ENCODE results near the gene ZNF33A. TPM values are rescaled to one million over a fixed set of nuclear protein-coding genes. Genes with fewer than 3 reads are reported as not detected.
"Not testable (repeated sequence)": the region's sequence is repeated elsewhere in the genome, so short reads cannot be mapped to it uniquely, and the experiment has no call there.

The ZNF33A gene
- total and polyA plus RNA-seq, 4 donors = 9.4 to 63.4 (median 18.0) TPM

- not testable (repeated sequence) for H3K4me1 ChIP-seq (ENCODE audit: control insufficient read depth in 5 of 5, insufficient read depth in 5 of 5, low read length in 5 of 5); ATAC-seq (ENCODE audit: insufficient read depth, low FRiP score); H3K27ac ChIP-seq (ENCODE audit: low read depth in 1 of 2, low read length in 1 of 2); H3K9me3 ChIP-seq (ENCODE audit: control insufficient read depth in 4 of 4, insufficient read depth in 3 of 4, low read length in 3 of 4); H3K9ac ChIP-seq (ENCODE audit: insufficient read depth in 1 of 2, low read length in 2 of 2); H3K27me3 ChIP-seq (ENCODE audit: control insufficient read depth in 3 of 3, insufficient read depth in 3 of 3, low read length in 2 of 3); DNase-seq; H3K36me3 ChIP-seq (ENCODE audit: control insufficient read depth in 4 of 4, insufficient read depth in 4 of 4, low read length in 4 of 4); H3K4me3 ChIP-seq
- WGBS, 2 donors = 78 to 85% methylated on average over 1 of the region's 1 CpG
These were observed 59.2 kb downstream of the ZNF33A start for GRCh38 chr10:38069663-38070062.

- Histone ChIP-seq H3K9ac (ENCODE audit: insufficient read depth in 1 of 2, low read length in 2 of 2) (no peak overlapping the region), H3K36me3 (ENCODE audit: control insufficient read depth in 4 of 4, insufficient read depth in 4 of 4, low read length in 4 of 4) (no peaks in the 10 kb centered on the region), H3K27me3 (ENCODE audit: control insufficient read depth in 3 of 3, insufficient read depth in 3 of 3, low read length in 2 of 3) (no peaks in the 10 kb centered on the region), H3K4me3 (no peak overlapping the region), H3K4me1 (ENCODE audit: control insufficient read depth in 5 of 5, insufficient read depth in 5 of 5, low read length in 5 of 5) (no peaks in the 10 kb centered on the region), H3K27ac (ENCODE audit: low read depth in 1 of 2, low read length in 1 of 2) (no peak overlapping the region), H3K9me3 (ENCODE audit: control insufficient read depth in 4 of 4, insufficient read depth in 3 of 4, low read length in 3 of 4) (no peaks in the 10 kb centered on the region)
- TF ChIP-seq CTCF (IDR thresholded peaks at IDR 0.05; ENCODE audit: control extremely low read depth, extremely low read depth) = no peak
- no peak for DNase-seq
- no peak for ATAC-seq (ENCODE audit: insufficient read depth, low FRiP score)
- 87 to 88% methylated on average over 8 of the region's 8 CpGs for WGBS, 2 donors
These were observed 60.0 kb downstream of the ZNF33A start for GRCh38 chr10:38070501-38070900.

- Histone ChIP-seq H3K4me1 (ENCODE audit: control insufficient read depth in 5 of 5, insufficient read depth in 5 of 5, low read length in 5 of 5) (no peaks in the 10 kb centered on the region), H3K9me3 (ENCODE audit: control insufficient read depth in 4 of 4, insufficient read depth in 3 of 4, low read length in 3 of 4) (peaks cover 0 to 8% (median 3%) of the 10 kb centered on the region in 4 donors), H3K4me3 (no peak overlapping the region), H3K27ac (ENCODE audit: low read depth in 1 of 2, low read length in 1 of 2) (no peak overlapping the region), H3K36me3 (ENCODE audit: control insufficient read depth in 4 of 4, insufficient read depth in 4 of 4, low read length in 4 of 4) (no peaks in the 10 kb centered on the region), H3K27me3 (ENCODE audit: control insufficient read depth in 3 of 3, insufficient read depth in 3 of 3, low read length in 2 of 3) (no peaks in the 10 kb centered on the region), H3K9ac (ENCODE audit: insufficient read depth in 1 of 2, low read length in 2 of 2) (no peak overlapping the region)
- DNase-seq = no peak
- no peak for ATAC-seq (ENCODE audit: insufficient read depth, low FRiP score)
- TF ChIP-seq CTCF (IDR thresholded peaks at IDR 0.05; ENCODE audit: control extremely low read depth, extremely low read depth) = no peak
These were observed 62.1 kb downstream of the ZNF33A start for GRCh38 chr10:38072552-38072951.

- WGBS, 2 donors = 74 to 81% methylated on average over 2 of the region's 2 CpGs
These were observed 66.2 kb downstream of the ZNF33A start for GRCh38 chr10:38076687-38077086.

GRCh38 chr10:38093318-38093717, 82.8 kb downstream of the ZNF33A start:
- H3K27ac ChIP-seq (ENCODE audit: low read depth in 1 of 2, low read length in 1 of 2); H3K9ac ChIP-seq (ENCODE audit: insufficient read depth in 1 of 2, low read length in 2 of 2); H3K9me3 ChIP-seq (ENCODE audit: control insufficient read depth in 4 of 4, insufficient read depth in 3 of 4, low read length in 3 of 4); H3K4me3 ChIP-seq; H3K4me1 ChIP-seq (ENCODE audit: control insufficient read depth in 5 of 5, insufficient read depth in 5 of 5, low read length in 5 of 5); H3K27me3 ChIP-seq (ENCODE audit: control insufficient read depth in 3 of 3, insufficient read depth in 3 of 3, low read length in 2 of 3); DNase-seq; ATAC-seq (ENCODE audit: insufficient read depth, low FRiP score): not testable (repeated sequence)
- WGBS, 2 donors = 93 to 95% methylated on average over 15 of the region's 15 CpGs
- peaks cover 5 to 21% (median 17%) of the 10 kb centered on the region in 4 donors for H3K36me3 ChIP-seq (ENCODE audit: control insufficient read depth in 4 of 4, insufficient read depth in 4 of 4, low read length in 4 of 4)

More at GRCh38 chr10:38076687-38077086, 66.2 kb downstream of the ZNF33A start:
- no peak overlapping the region for H3K4me3 ChIP-seq
- H3K36me3 ChIP-seq (ENCODE audit: control insufficient read depth in 4 of 4, insufficient read depth in 4 of 4, low read length in 4 of 4) = no peaks in the 10 kb centered on the region
- H3K27ac ChIP-seq (ENCODE audit: low read depth in 1 of 2, low read length in 1 of 2) = no peak overlapping the region
- DNase-seq = no peak
- ATAC-seq (ENCODE audit: insufficient read depth, low FRiP score) = no peak
- H3K4me1 ChIP-seq (ENCODE audit: control insufficient read depth in 5 of 5, insufficient read depth in 5 of 5, low read length in 5 of 5) = no peaks in the 10 kb centered on the region
- peaks cover 0 to 11% (median 4%) of the 10 kb centered on the region in 4 donors for H3K9me3 ChIP-seq (ENCODE audit: control insufficient read depth in 4 of 4, insufficient read depth in 3 of 4, low read length in 3 of 4)
- no peaks in the 10 kb centered on the region for H3K27me3 ChIP-seq (ENCODE audit: control insufficient read depth in 3 of 3, insufficient read depth in 3 of 3, low read length in 2 of 3)
- TF ChIP-seq CTCF (IDR thresholded peaks at IDR 0.05; ENCODE audit: control extremely low read depth, extremely low read depth) = no peak
- H3K9ac ChIP-seq (ENCODE audit: insufficient read depth in 1 of 2, low read length in 2 of 2) = no peak overlapping the region
